HepG2 (cell line): ENCODE data around the gene FAF1. TPM values are rescaled to one million over a fixed set of nuclear protein-coding genes. Genes with fewer than 3 reads are reported as not detected.

Experiments used
- CBX1 ChIP-seq: IDR thresholded peaks from one replicate; pipeline ENCODE4 v1.6.1; 2016; ENCODE audit warnings: antibody characterized with exemption, low read depth
- CEBPB ChIP-seq: IDR thresholded peaks from 2 replicates; pipeline ENCODE4 v1.6.1; 2011; ENCODE audit warnings: low read depth, low read length, improper control_type of control experiment, borderline replicate concordance
- KLF16 ChIP-seq, 2 experiments: sonication (generic) in 1 of 2; formaldehyde crosslinking in 1 of 2; IDR thresholded peaks; 2 replicates each; pipeline versions ENCODE4 v1.6.1 to v1.8.0; 2016 to 2023; ENCODE audit warnings: missing genetic modification reagents in 2 of 2, missing compliant biosample characterization in 1 of 2
- MTF2 ChIP-seq: sonication (generic); formaldehyde crosslinking; IDR thresholded peaks from 2 replicates; pipeline ENCODE4 v1.5.0; 2020; ENCODE audit warnings: missing genetic modification reagents, borderline replicate concordance
- NCOA1 ChIP-seq: sonication (generic); formaldehyde crosslinking; IDR thresholded peaks from 2 replicates; pipeline ENCODE4 v1.9.0; 2021; ENCODE audit warnings: missing genetic modification reagents
- PCBP1 ChIP-seq: fragments of 200-400 bp; formaldehyde crosslinking; IDR thresholded peaks from 2 replicates; pipeline ENCODE4 v1.6.1; 2017; ENCODE audit warnings: mild to moderate bottlenecking, low read depth, low read length, borderline replicate concordance
- SRSF1 ChIP-seq: fragments of 200-400 bp; formaldehyde crosslinking; optimal IDR thresholded peaks from 2 replicates; pipeline ENCODE3; 2017; ENCODE audit warnings: mild to moderate bottlenecking, low read depth, low read length, moderate library complexity
- SSRP1 ChIP-seq: IDR thresholded peaks from 2 replicates; pipeline ENCODE4 v1.6.1; 2016; ENCODE audit warnings: control low read depth
- YY1 ChIP-seq: IDR thresholded peaks from 2 replicates; pipeline ENCODE4 v1.6.1; 2011; ENCODE audit warnings: low read length, low read depth, moderate library complexity, mild to moderate bottlenecking; ENCODE audit not compliant: insufficient read depth, insufficient replicate concordance
- ZBTB7B ChIP-seq: sonication (generic); formaldehyde crosslinking; IDR thresholded peaks from 2 replicates; pipeline ENCODE4 v1.4.0; 2020; ENCODE audit warnings: missing genetic modification reagents
- ZMYM4 ChIP-seq: sonication (generic); formaldehyde crosslinking; IDR thresholded peaks from 2 replicates; pipeline ENCODE4 v1.8.1; 2023; ENCODE audit warnings: mild to moderate bottlenecking, missing genetic modification reagents
- ZNF282 ChIP-seq: fragments of 450-650 bp; IDR thresholded peaks from 2 replicates; pipeline ENCODE4 v1.6.1; 2018; ENCODE audit not compliant: partially characterized antibody
- ZNF317 ChIP-seq: sonication (generic); formaldehyde crosslinking; IDR thresholded peaks from 2 replicates; pipeline ENCODE4 v1.5.0; 2020; ENCODE audit warnings: mild to moderate bottlenecking, missing genetic modification reagents
- ZNF362 ChIP-seq: sonication (generic); formaldehyde crosslinking; IDR thresholded peaks from 2 replicates; pipeline ENCODE4 v1.4.0; 2020; ENCODE audit warnings: missing genetic modification reagents, mild to moderate bottlenecking, borderline replicate concordance
- ZNF430 ChIP-seq: sonication (generic); formaldehyde crosslinking; IDR thresholded peaks from 2 replicates; pipeline ENCODE4 v1.9.0; 2021; ENCODE audit warnings: mild to moderate bottlenecking, missing genetic modification reagents
- ZNF546 ChIP-seq: sonication (generic); formaldehyde crosslinking; conservative IDR thresholded peaks from 2 replicates; pipeline ENCODE4 v1.8.1; 2023; ENCODE audit warnings: mild to moderate bottlenecking, missing genetic modification reagents
- ZNF747 ChIP-seq: sonication (generic); formaldehyde crosslinking; IDR thresholded peaks from 2 replicates; pipeline ENCODE4 v1.8.1; 2023; ENCODE audit warnings: missing genetic modification reagents, mild to moderate bottlenecking, borderline replicate concordance
- polyA plus RNA-seq, 8 experiments: library from polyadenylated mRNA; depleted of rRNA in 3 of 8; stranded (reverse) in 7 of 8; unstranded in 1 of 8; fragments of >200 nt; fragmentation: Illumina TruSeq in 4 of 8; extraction: Trizol in 4 of 8; gene quantifications; 2 replicates each; pipeline versions ENCODE4 v1.2.1 to v1.2.3, GENCODE V29; 2011 to 2016; ENCODE audit warnings: low read depth in 4 of 8, missing spikeins in 1 of 8, mixed read lengths in 1 of 8; ENCODE audit not compliant: insufficient read depth in 1 of 8
- total RNA-seq, 5 experiments: library from RNA; depleted of rRNA; stranded (reverse); fragments of >200 nt; fragmentation: Illumina TruSeq; extraction: Trizol; gene quantifications; 2 replicates each; pipeline ENCODE4 v1.2.3, GENCODE V29; 2016; ENCODE audit warnings: low read depth in 1 of 5
- TF ChIP-seq, protein P1 (sequence below): sonication (generic); formaldehyde crosslinking; IDR thresholded peaks from 2 replicates; pipeline ENCODE4 v1.4.0; 2020; ENCODE audit warnings: missing genetic modification reagents
- TF ChIP-seq, protein P2 (sequence below): IDR thresholded peaks from 2 replicates; pipeline ENCODE4 v1.6.1; 2016; ENCODE audit warnings: low read depth, missing genetic modification reagents, missing compliant biosample characterization
- TF ChIP-seq, protein P3 (sequence below): sonication (generic); formaldehyde crosslinking; IDR thresholded peaks from 2 replicates; pipeline ENCODE4 v1.8.0; 2022; ENCODE audit warnings: missing genetic modification reagents, mild to moderate bottlenecking, borderline replicate concordance

The FAF1 gene
- total and polyA plus RNA-seq, 2 of the 13 experiments (the other 11 are each of a cell fraction or from before 2014, with no cell fraction given), result 19.4 to 63.3 TPM

DNA sequence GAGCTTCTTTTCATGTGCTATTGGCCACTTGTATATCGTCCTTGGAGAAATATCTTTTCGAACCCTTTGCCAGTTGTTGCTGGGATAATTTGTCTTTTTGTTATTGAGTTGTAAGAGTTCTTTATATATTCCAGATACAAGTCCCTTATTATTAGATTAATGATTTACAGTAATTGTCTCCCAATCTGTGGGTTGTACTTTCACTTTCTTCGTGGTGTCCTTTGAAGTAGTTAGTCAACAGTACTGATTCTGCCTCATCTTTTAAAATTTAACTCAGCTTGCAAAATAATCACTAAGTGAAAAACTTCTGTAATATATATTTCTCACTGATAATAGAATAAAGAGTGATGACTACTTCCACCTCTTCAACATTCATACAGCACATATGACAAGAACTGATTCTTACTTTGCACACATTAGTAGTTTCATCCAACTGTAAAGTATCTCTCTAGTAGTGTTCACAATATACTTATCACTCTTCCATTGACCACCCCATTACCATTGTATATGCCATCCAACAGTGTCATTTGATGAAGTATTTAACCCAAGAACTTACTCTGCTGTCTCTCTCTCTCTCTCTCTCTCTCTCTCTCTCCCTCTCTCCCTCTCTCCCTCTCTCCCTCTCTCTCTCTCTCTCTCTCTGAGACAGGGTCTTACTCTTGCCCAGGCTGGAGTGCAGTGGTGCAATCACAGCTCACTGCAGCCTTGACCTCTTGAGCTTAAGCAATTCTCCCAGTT, 432.6 kb downstream of the FAF1 start (continued):
- TF ChIP-seq NCOA1 (CRISPR knock-in tag), result no peak
- peak; percentile 84 for TF ChIP-seq CEBPB
- TF ChIP-seq ZMYM4 (CRISPR knock-in tag), result peak; percentile 96
- TF ChIP-seq CBX1, result no peak
- TF ChIP-seq ZNF317 (CRISPR knock-in tag), result peak; percentile 76; the same call in 1 of the 2 replicates
- 0 out of 4 replicates have a peak, but pooled peaks of 1 of the 2 experiments have one; percentile 27 for TF ChIP-seq KLF16 (CRISPR knock-in tag; IDR thresholded peaks at IDR 0.05)
- TF ChIP-seq, protein P1, sequence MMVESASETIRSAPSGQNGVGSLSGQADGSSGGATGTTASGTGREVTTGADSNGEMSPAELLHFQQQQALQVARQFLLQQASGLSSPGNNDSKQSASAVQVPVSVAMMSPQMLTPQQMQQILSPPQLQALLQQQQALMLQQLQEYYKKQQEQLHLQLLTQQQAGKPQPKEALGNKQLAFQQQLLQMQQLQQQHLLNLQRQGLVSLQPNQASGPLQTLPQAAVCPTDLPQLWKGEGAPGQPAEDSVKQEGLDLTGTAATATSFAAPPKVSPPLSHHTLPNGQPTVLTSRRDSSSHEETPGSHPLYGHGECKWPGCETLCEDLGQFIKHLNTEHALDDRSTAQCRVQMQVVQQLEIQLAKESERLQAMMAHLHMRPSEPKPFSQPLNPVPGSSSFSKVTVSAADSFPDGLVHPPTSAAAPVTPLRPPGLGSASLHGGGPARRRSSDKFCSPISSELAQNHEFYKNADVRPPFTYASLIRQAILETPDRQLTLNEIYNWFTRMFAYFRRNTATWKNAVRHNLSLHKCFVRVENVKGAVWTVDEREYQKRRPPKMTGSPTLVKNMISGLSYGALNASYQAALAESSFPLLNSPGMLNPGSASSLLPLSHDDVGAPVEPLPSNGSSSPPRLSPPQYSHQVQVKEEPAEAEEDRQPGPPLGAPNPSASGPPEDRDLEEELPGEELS (CRISPR knock-in tag), result peak; percentile 46
- peak; percentile 71; the same call in 1 of the 2 replicates for TF ChIP-seq PCBP1
- 0 out of 2 replicates have a peak, but pooled peaks have one; percentile 23 for TF ChIP-seq ZNF430
- TF ChIP-seq ZNF546 (CRISPR knock-in tag), result no peak
- TF ChIP-seq, protein P2, sequence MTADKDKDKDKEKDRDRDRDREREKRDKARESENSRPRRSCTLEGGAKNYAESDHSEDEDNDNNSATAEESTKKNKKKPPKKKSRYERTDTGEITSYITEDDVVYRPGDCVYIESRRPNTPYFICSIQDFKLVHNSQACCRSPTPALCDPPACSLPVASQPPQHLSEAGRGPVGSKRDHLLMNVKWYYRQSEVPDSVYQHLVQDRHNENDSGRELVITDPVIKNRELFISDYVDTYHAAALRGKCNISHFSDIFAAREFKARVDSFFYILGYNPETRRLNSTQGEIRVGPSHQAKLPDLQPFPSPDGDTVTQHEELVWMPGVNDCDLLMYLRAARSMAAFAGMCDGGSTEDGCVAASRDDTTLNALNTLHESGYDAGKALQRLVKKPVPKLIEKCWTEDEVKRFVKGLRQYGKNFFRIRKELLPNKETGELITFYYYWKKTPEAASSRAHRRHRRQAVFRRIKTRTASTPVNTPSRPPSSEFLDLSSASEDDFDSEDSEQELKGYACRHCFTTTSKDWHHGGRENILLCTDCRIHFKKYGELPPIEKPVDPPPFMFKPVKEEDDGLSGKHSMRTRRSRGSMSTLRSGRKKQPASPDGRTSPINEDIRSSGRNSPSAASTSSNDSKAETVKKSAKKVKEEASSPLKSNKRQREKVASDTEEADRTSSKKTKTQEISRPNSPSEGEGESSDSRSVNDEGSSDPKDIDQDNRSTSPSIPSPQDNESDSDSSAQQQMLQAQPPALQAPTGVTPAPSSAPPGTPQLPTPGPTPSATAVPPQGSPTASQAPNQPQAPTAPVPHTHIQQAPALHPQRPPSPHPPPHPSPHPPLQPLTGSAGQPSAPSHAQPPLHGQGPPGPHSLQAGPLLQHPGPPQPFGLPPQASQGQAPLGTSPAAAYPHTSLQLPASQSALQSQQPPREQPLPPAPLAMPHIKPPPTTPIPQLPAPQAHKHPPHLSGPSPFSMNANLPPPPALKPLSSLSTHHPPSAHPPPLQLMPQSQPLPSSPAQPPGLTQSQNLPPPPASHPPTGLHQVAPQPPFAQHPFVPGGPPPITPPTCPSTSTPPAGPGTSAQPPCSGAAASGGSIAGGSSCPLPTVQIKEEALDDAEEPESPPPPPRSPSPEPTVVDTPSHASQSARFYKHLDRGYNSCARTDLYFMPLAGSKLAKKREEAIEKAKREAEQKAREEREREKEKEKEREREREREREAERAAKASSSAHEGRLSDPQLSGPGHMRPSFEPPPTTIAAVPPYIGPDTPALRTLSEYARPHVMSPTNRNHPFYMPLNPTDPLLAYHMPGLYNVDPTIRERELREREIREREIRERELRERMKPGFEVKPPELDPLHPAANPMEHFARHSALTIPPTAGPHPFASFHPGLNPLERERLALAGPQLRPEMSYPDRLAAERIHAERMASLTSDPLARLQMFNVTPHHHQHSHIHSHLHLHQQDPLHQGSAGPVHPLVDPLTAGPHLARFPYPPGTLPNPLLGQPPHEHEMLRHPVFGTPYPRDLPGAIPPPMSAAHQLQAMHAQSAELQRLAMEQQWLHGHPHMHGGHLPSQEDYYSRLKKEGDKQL, result no peak
- TF ChIP-seq, protein P3, sequence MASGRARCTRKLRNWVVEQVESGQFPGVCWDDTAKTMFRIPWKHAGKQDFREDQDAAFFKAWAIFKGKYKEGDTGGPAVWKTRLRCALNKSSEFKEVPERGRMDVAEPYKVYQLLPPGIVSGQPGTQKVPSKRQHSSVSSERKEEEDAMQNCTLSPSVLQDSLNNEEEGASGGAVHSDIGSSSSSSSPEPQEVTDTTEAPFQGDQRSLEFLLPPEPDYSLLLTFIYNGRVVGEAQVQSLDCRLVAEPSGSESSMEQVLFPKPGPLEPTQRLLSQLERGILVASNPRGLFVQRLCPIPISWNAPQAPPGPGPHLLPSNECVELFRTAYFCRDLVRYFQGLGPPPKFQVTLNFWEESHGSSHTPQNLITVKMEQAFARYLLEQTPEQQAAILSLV, result 0 out of 2 replicates have a peak, but pooled peaks have one; percentile 31
- TF ChIP-seq ZNF282, result no peak
- peak; percentile 47; the same call in 1 of the 2 replicates for TF ChIP-seq ZNF747 (CRISPR knock-in tag)
- TF ChIP-seq ZNF362, result peak; percentile 85; the same call in 1 of the 2 replicates
- TF ChIP-seq SSRP1 (CRISPR knock-in tag), result 0 out of 2 replicates have a peak, but pooled peaks have one; percentile 34
- TF ChIP-seq YY1, result no peak
- no peak for TF ChIP-seq MTF2 (CRISPR knock-in tag)
- no peak for TF ChIP-seq SRSF1
- 0 out of 2 replicates have a peak, but pooled peaks have one; percentile 48 for TF ChIP-seq ZBTB7B (CRISPR knock-in tag)
